GM19193 (cell line): ENCODE measurements around the gene TAF13.

Experiments
- POLR2A ChIP-seq: IDR thresholded peaks from 4 replicates; pipeline ENCODE4 v1.6.1; 2011; ENCODE audit not compliant: insufficient read depth, insufficient read length; ENCODE audit errors: extremely low read depth

TAF13 gene

DNA sequence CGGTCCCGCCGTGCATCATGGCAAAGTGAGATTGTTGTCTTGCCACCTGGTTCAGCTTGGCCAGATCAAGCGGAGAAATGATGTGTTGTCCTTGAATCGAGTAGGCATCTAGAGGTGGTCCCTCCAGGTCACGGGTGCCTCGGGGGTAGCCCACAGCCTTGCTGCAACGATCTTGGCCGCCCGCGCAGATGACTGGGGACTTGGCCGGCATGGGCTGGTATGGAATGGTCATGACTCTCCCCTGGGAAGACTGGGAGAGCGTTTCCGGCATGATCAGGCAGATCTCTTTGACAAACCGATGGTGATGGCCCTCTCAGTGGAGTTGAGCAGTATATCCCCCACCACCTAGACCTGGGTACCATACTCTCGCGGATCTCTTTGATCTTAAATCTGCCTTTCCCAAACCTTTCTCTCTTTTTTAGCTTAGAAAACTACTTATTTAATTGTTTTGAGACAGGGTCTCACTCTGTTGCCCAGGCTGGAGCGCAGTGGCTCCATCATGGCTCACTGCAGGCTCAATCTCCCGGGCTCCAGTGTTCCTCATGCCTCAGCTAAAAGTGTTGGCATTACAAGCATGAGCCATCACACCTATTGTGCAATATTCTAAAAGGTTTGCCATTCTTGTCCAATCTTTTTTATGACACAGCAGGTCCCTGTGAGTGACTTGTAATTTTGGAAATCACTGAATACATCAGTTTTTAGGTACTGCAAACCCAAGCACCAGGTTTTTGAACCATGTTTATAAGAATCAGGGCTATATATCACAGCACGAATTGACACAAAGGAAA is 28.8 kb upstream of the TAF13 start:
- TF ChIP-seq POLR2A, result no peak

GRCh38 chr1:109099938-109100773 is 24.4 kb upstream of the TAF13 start:
- TF ChIP-seq POLR2A, result peak; percentile 100

DNA sequence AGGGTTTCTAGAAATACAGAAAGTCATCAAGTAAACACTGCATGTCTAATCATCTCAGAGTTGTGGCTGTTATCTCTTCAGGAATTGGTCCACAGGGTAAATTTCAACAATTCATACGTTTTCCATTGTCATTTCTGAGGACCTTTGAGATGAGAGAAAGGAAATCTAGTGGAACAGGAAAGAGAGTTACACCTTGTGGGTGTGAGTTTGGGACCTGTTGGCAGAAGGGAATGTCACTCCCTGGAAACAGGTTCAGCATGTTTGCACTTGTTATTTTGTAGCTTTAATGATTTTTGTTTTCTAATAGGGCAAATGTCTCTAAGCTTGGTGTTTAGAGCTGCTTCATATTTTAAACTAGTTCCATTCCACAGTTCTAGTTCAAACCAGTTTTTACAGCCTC is 20.3 kb upstream of the TAF13 start:
- TF ChIP-seq POLR2A, result no peak

- no peak for TF ChIP-seq POLR2A
Measured at GRCh38 chr1:109095631-109096030, 19.8 kb upstream of the TAF13 start.

DNA sequence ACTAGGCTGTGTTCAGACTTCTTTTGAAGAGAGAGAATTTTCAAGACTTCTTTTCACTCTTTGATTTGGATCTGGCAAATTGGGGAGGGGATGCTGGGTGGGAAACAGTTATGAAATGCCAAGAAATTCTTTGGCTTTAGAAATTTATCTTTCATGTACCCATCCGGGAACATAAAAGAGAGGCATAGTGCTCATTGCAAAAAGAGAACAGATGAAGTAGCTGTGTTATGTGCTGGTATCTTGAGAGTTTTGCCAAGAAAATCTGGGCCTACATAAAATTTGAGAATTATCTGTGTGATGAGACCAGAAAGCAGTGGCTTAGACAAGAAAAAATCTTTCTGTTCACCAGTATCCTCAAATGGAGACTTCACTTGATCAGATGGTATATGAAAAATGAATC is 19.1 kb upstream of the TAF13 start:
- no peak for TF ChIP-seq POLR2A

DNA sequence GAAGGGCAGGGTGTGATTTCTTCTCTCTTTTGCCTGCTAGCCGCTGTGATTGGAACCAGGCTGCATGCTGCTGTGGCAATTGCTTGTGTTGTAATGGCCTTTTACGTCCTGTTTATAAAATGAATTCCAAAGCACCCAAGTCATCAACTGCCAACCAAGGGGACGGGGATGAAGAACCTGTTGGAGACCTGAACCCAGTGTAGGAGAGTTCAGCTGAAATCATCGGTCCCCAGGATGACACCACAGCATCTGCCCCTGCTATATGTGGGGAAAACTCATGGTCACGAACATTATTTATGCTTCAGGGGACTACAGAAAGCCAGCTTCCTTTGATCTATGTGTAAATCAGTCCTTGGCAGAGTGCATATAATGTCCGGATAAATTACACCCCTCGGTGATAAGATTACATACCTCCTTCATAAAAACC is 18.6 kb upstream of the TAF13 start:
- no peak for TF ChIP-seq POLR2A

- TF ChIP-seq POLR2A, result no peak
Measured at GRCh38 chr1:109091839-109092193, 16.0 kb upstream of the TAF13 start.

- no peak for TF ChIP-seq POLR2A
Measured at GRCh38 chr1:109091078-109091838, 15.5 kb upstream of the TAF13 start.

- peak; percentile 58 for TF ChIP-seq POLR2A
Measured at GRCh38 chr1:109090196-109091077, 14.6 kb upstream of the TAF13 start, which contains the start of gene TMEM167B. Gene TMEM167B (plus strand): TSS chr1:109090764. CDS start chr1:109090873, 109 bp downstream.

DNA sequence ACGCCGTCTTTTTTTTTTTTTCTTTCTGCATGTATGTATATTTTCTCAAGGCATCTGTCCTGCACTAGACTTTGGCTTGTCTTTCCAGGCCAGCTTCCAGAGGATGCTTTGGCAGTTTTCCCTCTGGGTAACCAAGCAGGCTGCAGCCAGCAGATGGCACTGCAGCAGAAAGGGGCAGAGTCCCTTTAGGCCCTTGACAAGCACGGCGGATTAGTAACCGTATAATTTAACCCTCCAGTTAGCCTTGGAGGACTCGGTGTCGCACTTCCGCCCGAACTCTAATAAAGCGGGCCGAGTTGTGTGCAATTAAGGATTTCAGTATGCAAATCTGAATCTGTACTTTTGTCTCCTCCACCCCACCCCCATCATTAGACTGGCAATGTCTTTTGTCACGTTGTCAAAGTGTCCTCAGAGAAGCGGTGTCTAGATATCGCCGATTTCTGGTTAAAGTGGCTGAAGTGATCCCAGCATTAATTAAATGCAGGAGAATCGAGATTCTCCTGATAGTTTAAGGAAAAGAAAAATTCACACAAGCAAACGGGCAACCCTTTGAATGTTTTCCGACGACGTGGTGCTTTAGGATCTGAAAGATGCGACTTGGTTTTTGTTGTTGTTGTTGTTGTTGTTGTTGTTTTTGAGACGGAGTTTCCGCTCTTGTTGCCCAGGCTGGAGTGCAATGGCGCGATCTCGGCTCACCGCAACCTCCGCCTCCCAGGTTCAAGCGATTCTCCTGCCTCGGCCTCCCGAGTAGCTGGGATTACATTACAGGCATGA is 13.6 kb upstream of the TAF13 start:
- TF ChIP-seq POLR2A, result no peak

DNA sequence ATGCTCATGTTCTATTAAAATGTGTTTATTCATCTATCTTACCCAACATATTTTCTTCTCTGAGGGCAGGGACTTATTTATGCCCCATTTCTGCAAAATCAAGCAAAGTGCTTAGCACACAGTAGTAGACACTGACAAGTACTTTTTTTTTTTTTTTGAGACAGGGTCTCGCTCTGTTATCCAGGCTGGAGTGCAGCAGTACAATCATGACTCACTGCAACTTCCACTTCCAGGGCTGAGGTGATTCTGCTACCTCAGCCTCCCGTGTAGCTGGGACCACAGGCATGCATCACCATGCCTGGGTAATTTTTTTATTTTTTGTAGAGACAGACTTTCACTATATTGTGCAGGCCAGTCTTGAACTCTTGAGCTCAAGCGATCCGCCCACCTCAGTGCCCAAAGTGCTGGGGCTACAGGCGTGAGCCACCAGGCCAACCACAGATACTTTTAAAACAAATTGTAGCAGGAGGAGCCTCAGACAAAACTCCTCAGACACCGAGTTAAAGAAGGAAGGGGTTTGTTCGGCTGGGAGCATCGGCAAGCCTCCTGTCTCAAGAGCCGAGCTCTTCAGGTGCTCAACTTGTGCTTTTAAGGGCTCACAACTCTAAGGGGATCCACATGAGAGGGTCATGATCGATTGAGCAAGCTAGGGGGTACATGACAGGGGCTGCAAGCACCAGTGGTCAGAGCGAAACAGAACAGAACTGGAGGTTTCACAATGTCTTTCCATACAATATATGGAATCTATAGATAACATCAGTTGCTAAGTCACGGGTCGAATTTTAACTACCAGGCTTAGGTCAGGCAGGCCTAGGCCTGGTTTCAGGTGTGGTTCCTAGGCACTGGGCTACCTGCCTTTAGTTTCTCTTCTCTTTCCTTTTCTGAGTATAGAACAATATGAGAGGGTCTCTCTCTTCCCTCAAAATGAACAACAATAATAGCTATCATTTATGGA is 9.0 kb upstream of the TAF13 start:
- TF ChIP-seq POLR2A, result no peak

DNA sequence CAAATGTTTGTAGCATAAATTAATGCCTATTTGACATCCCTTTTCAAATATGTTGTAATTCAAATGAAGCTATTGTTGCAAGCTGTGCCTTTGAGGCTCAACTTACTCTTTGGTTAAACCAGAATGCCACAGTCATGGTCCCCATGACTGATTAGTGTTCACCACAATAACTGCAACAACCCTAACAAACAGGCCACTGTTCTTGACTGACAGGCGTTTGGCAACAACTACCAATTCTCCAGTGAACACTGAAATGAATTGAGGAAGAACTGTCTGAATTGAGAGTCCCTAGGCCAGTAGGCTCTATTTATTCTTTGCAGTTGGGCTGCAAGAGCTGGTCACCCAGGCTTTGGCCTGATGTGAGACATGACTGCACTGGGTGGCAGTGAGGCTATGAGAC is 8.1 kb upstream of the TAF13 start:
- TF ChIP-seq POLR2A, result no peak
